A549 treated with CpdA at 1 μM for 4 hours (cell line): ENCODE measurements around the gene SNAI3. TPM values are rescaled to one million over a fixed set of nuclear protein-coding genes. Genes with fewer than 3 reads are reported as not detected.

ENCODE experiments used
- total RNA-seq: library from RNA; stranded (reverse); fragments of 200-300 nt; extraction: Qiagen RNA extraction; gene quantifications from 5 replicates; pipeline ENCODE4 v1.2.3, GENCODE V29; 2022; ENCODE audit warnings: low read depth

SNAI3 gene
- 0.08 to 0.21 TPM (median 0.14 TPM) in 4 of 5 replicates, not detected in the other for total RNA-seq

GRCh38 chr16:88686439-88687253 lies at the start of gene SNAI3:
Gene SNAI3, minus strand, starts transcription at chr16:88686507. Its CDS starts 101 bp downstream, at chr16:88686406.

GRCh38 chr16:88706229-88706964 lies 20.1 kb upstream of the SNAI3 start, which contains the start of the genes CTU2 and RNF166:
Gene CTU2, plus strand, starts transcription at chr16:88706503. Its CDS starts 28 bp downstream, at chr16:88706531.
Gene RNF166, minus strand, starts transcription at chr16:88706408. Its CDS starts 83 bp downstream, at chr16:88706325.

GRCh38 chr16:88662843-88663606 lies 23.3 kb downstream of the SNAI3 start, which contains the start of gene MVD:
Gene MVD, minus strand, starts transcription at chr16:88663091. Its CDS starts 11 bp downstream, at chr16:88663080.

GRCh38 chr16:88650749-88651275 lies 35.5 kb downstream of the SNAI3 start, which contains the start of gene CYBA:
Gene CYBA, minus strand, starts transcription at chr16:88651053. Its CDS starts 40 bp downstream, at chr16:88651013.

DNA sequence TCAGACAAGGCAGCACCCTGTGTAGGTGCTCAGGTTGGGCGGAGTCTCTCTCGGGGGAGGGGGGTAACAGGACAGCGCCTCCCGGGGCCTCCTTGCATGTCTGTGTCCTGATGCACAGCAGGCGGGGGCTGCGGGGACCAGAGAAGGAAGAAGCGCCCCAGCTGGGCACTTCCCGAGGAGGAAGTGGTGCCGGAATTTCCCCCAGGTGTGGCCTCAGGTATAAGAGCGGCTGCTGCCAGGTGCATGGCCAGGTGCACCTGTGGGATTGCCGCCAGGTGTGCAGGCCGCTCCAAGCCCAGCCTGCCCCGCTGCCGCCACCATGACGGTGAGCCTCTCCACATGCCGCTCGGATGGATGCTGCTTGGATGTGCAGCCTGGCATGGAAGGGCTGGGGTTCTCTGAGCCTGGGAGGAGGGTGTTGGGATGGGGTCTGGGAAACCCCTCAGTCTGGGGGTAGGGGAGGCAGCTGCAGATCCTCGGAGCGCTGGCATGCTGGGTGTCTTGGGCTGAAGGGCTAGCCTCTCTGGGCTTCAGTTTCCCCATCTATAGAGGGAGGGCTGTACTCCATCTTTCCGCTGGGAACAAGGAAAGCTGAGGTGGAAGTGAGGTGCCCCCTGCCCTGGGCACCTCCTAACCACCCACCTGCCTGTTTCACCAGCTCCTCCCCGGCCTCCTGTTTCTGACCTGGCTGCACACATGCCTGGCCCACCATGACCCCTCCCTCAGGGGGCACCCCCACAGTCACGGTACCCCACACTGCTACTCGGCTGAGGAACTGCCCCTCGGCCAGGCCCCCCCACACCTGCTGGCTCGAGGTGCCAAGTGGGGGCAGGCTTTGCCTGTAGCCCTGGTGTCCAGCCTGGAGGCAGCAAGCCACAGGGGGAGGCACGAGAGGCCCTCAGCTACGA lies 47.7 kb downstream of the SNAI3 start, which contains the start of gene IL17C:
TSS of gene IL17C (plus strand) at position 250 of the 908 bp plus-strand sequence. CDS start at position 320, 70 bp downstream.

Other genes with a start within 250 kb of the SNAI3 start
- gene ZFPM1, start 233.2 kb downstream of the SNAI3 start, total RNA-seq: 5.8 to 8.8 TPM (median 8.7 TPM) in 5 replicates
- gene ZC3H18, start 116.1 kb downstream of the SNAI3 start, total RNA-seq: 50.1 to 59.2 TPM (median 54.0 TPM) in 5 replicates
- gene IL17C, start 47.9 kb downstream of the SNAI3 start, total RNA-seq: not detected in 5 replicates
- 211 to 299 TPM (median 285 TPM) in 5 replicates for gene CYBA, start 35.5 kb downstream of the SNAI3 start, total RNA-seq
- gene MVD, start 23.4 kb downstream of the SNAI3 start, total RNA-seq: 21.8 to 25.9 TPM (median 23.9 TPM) in 5 replicates
- gene RNF166, start 19.9 kb upstream of the SNAI3 start, total RNA-seq: 10.9 to 19.8 TPM (median 16.0 TPM) in 5 replicates
- gene CTU2, start 20.0 kb upstream of the SNAI3 start, total RNA-seq: 23.1 to 33.9 TPM (median 31.1 TPM) in 5 replicates
- 101 to 160 TPM (median 136 TPM) in 5 replicates for gene PIEZO1, start 98.7 kb upstream of the SNAI3 start, total RNA-seq
- gene CDT1, start 117.3 kb upstream of the SNAI3 start, total RNA-seq: 26.1 to 35.8 TPM (median 33.5 TPM) in 5 replicates
- 285 to 417 TPM (median 377 TPM) in 5 replicates for gene APRT, start 125.4 kb upstream of the SNAI3 start, total RNA-seq
- 34.8 to 50.0 TPM (median 48.7 TPM) in 5 replicates for gene GALNS, start 170.4 kb upstream of the SNAI3 start, total RNA-seq
- gene TRAPPC2L, start 170.6 kb upstream of the SNAI3 start, total RNA-seq: 99.5 to 121 TPM (median 109 TPM) in 5 replicates
- not detected in 5 replicates for gene PABPN1L, start 180.2 kb upstream of the SNAI3 start, total RNA-seq